ENCODE results near the gene EPHB3. TPM values are rescaled to one million over a fixed set of nuclear protein-coding genes. Genes with fewer than 3 reads are reported as not detected.

Gene EPHB3
- total RNA-seq, 2 experiments from 2014 or later = 0.19 to 0.22 TPM

DNA sequence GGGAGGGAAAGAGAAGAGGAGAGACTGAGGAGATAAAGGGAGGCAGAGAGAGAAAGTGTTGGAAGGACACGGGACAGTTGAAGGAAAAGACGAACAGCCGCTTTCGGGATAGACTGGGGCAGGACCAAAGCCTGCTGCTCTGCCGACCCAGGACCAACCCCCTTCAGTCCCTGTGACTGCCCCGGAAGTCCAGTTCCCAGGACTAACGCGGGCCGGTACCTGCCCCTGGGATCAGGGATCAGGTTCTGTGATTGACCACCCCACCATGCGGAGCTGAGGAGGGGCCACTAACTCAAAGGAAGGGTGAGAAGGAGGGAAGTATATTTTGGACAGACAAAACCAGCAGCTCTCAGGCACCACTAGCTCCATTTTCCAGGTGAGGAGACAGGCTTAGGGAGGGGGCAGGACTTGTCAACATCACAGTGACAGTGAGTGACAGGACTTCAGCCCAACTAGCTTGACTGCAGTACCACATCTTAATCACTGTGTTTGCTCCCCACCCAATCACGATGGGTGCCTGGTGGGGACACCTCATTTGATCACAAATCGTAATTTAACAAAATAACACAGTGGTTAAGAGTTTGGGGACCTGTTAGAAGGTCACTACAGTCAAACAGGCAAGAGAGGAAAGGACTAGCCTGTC, 9.8 kb upstream of the EPHB3 start:
- ATAC-seq (ENCODE audit: poor library complexity) (no peak), DNase-seq (no peak)
- Histone ChIP-seq H3K36me3 (ENCODE audit: insufficient read depth, low read length) (no peaks in the 10 kb centered on the region), H3K4me1 (ENCODE audit: insufficient read depth, low read length) (peaks cover 45% of the 10 kb centered on the region), H3K4me3 (ENCODE audit: low read length) (no peak overlapping the region), H3K27me3 (ENCODE audit: control insufficient read depth in 1 of 2, insufficient read depth in 2 of 2, low read length in 2 of 2) (no peaks in the 10 kb centered on the region), H3K27ac (ENCODE audit: low read depth in 1 of 2, low read length in 2 of 2) (no peak overlapping the region), H3K9me3 (ENCODE audit: control insufficient read depth in 1 of 2, insufficient read depth in 1 of 2, low read length in 2 of 2) (no peaks in the 10 kb centered on the region)
- TF ChIP-seq, protein P1, sequence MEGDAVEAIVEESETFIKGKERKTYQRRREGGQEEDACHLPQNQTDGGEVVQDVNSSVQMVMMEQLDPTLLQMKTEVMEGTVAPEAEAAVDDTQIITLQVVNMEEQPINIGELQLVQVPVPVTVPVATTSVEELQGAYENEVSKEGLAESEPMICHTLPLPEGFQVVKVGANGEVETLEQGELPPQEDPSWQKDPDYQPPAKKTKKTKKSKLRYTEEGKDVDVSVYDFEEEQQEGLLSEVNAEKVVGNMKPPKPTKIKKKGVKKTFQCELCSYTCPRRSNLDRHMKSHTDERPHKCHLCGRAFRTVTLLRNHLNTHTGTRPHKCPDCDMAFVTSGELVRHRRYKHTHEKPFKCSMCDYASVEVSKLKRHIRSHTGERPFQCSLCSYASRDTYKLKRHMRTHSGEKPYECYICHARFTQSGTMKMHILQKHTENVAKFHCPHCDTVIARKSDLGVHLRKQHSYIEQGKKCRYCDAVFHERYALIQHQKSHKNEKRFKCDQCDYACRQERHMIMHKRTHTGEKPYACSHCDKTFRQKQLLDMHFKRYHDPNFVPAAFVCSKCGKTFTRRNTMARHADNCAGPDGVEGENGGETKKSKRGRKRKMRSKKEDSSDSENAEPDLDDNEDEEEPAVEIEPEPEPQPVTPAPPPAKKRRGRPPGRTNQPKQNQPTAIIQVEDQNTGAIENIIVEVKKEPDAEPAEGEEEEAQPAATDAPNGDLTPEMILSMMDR (IDR thresholded peaks at IDR 0.05) = no peak
- no peak overlapping the region for H3K4me3 Mint-ChIP-seq
- no peaks in the 10 kb centered on the region for H3K27me3 Mint-ChIP-seq
- H3K27ac Mint-ChIP-seq = no peak overlapping the region
- intact Hi-C loops (cut with DNase I, micrococcal nuclease) = no loop called here
- ChIA-PET CTCF (no interaction called here), POLR2A (no interaction called here)
- peaks cover 34% of the 10 kb centered on the region for H3K4me1 Mint-ChIP-seq (ENCODE audit: low read depth)
- no peaks in the 10 kb centered on the region for H3K9me3 Mint-ChIP-seq
- H3K36me3 Mint-ChIP-seq (ENCODE audit: low read depth) = no peaks in the 10 kb centered on the region

DNA sequence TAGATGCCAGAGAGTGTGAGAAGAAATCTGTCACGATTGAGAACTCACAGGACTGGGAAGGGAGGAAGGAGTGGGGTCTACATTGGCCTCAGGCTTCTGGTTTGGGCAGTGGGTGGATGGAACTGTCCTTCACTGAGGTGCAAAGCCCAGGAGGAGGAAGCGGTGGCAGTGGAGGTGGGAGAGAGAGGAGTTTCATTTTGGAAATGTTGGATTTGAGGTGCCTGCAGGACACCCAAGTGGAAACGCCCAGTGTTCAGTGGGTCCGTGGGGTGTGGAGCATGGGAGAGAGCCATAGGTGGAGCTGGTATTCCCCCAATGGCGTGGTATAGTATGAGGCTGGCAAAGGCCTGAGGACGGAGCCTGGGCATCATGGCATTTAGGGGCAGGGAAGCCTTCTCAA, 9.3 kb upstream of the EPHB3 start:
- no peak for DNase-seq
- Histone ChIP-seq H3K27me3 (ENCODE audit: control insufficient read depth in 1 of 2, insufficient read depth in 2 of 2, low read length in 2 of 2) (peaks cover 0 to 5% of the 10 kb centered on the region in 2 experiments), H3K27ac (ENCODE audit: low read depth in 1 of 2, low read length in 2 of 2) (no peak overlapping the region), H3K4me3 (ENCODE audit: low read length) (no peak overlapping the region), H3K4me1 (ENCODE audit: insufficient read depth, low read length) (peaks cover 51% of the 10 kb centered on the region), H3K36me3 (ENCODE audit: insufficient read depth, low read length) (no peaks in the 10 kb centered on the region), H3K9me3 (ENCODE audit: control insufficient read depth in 1 of 2, insufficient read depth in 1 of 2, low read length in 2 of 2) (no peaks in the 10 kb centered on the region)
- no peaks in the 10 kb centered on the region for H3K36me3 Mint-ChIP-seq (ENCODE audit: low read depth)
- no peaks in the 10 kb centered on the region for H3K27me3 Mint-ChIP-seq
- no peaks in the 10 kb centered on the region for H3K9me3 Mint-ChIP-seq
- no peak overlapping the region for H3K4me3 Mint-ChIP-seq
- peaks cover 40% of the 10 kb centered on the region for H3K4me1 Mint-ChIP-seq (ENCODE audit: low read depth)
- ChIA-PET POLR2A (no interaction called here), CTCF (no interaction called here)
- no peak overlapping the region for H3K27ac Mint-ChIP-seq
- TF ChIP-seq, protein P1 (IDR thresholded peaks at IDR 0.05) = no peak
- intact Hi-C loops (cut with DNase I, micrococcal nuclease) = no loop called here
- no peak for ATAC-seq (ENCODE audit: poor library complexity)

DNA sequence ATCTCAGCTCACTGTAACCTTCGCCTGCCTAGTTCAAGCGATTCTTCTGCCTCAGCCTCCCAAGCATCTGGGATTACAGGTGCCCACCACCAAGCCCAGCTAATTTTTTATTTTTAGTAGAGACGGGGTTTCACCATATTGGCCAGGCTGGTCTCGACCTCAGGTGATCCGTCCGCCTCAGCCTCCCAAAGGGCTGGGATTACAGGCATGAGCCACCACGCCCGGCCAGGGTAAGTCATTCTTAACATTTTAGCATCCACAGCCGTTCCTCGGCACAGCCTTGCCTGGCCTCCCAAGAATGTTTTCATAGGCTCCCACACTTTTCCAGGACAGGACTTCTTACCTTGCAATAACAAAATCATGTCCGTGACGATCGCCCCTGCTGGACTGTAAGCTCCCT, 8.7 kb upstream of the EPHB3 start:
- Histone ChIP-seq H3K4me1 (ENCODE audit: insufficient read depth, low read length) (peaks cover 57% of the 10 kb centered on the region), H3K9me3 (ENCODE audit: control insufficient read depth in 1 of 2, insufficient read depth in 1 of 2, low read length in 2 of 2) (no peaks in the 10 kb centered on the region), H3K4me3 (ENCODE audit: low read length) (no peak overlapping the region), H3K27ac (ENCODE audit: low read depth in 1 of 2, low read length in 2 of 2) (no peak overlapping the region), H3K27me3 (ENCODE audit: control insufficient read depth in 1 of 2, insufficient read depth in 2 of 2, low read length in 2 of 2) (peaks cover 0 to 6% of the 10 kb centered on the region in 2 experiments), H3K36me3 (ENCODE audit: insufficient read depth, low read length) (no peaks in the 10 kb centered on the region)
- no peak for DNase-seq
- Mint-ChIP-seq H3K9me3 (no peaks in the 10 kb centered on the region), H3K27ac (no peak overlapping the region), H3K4me3 (no peak overlapping the region), H3K27me3 (peaks cover 5% of the 10 kb centered on the region), H3K36me3 (ENCODE audit: low read depth) (no peaks in the 10 kb centered on the region), H3K4me1 (ENCODE audit: low read depth) (peaks cover 45% of the 10 kb centered on the region)
- no peak for ATAC-seq (ENCODE audit: poor library complexity)
- TF ChIP-seq, protein P1 (IDR thresholded peaks at IDR 0.05) = no peak
- intact Hi-C loops (cut with DNase I, micrococcal nuclease) = no loop called here
- ChIA-PET POLR2A (no interaction called here), CTCF (no interaction called here)
